HG02840 (cell line): ENCODE data around the gene CYP2A6.
"Not testable (repeated sequence)": the region's sequence is repeated elsewhere in the genome, so short reads cannot be mapped to it uniquely, and the experiment has no call there.

Experiments used
- ATAC-seq: cut with Tn5 transposase; IDR thresholded peaks from one replicate; pipeline ENCODE4 v1.9.1; 2021; ENCODE audit warnings: mild to moderate bottlenecking, moderate library complexity, moderate number of reproducible peaks; ENCODE audit not compliant: unreplicated experiment, low FRiP score

CYP2A6 gene, protein sequence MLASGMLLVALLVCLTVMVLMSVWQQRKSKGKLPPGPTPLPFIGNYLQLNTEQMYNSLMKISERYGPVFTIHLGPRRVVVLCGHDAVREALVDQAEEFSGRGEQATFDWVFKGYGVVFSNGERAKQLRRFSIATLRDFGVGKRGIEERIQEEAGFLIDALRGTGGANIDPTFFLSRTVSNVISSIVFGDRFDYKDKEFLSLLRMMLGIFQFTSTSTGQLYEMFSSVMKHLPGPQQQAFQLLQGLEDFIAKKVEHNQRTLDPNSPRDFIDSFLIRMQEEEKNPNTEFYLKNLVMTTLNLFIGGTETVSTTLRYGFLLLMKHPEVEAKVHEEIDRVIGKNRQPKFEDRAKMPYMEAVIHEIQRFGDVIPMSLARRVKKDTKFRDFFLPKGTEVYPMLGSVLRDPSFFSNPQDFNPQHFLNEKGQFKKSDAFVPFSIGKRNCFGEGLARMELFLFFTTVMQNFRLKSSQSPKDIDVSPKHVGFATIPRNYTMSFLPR

DNA sequence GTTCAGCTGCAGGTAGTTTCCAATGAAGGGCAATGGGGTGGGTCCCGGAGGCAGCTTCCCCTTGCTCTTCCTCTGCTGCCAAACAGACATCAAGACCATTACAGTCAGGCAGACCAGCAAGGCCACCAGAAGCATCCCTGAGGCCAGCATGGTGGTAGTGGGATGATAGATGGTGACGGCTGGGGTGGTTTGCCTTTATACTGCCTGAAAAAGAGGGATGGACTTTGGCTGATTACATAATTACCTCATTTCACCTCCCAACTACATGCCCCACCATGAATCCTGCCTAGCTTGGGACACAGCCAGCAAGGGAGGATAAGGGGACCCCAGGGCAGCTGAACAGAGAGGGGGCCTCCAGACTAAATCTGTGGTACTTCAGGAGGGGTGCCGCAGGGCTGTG, at the start of gene CYP2A6:
Gene CYP2A6 (minus strand): TSS at position 171 of the 400 bp plus-strand sequence. CDS start 21 bp downstream, at position 150.
- ATAC-seq = not testable (repeated sequence)

DNA sequence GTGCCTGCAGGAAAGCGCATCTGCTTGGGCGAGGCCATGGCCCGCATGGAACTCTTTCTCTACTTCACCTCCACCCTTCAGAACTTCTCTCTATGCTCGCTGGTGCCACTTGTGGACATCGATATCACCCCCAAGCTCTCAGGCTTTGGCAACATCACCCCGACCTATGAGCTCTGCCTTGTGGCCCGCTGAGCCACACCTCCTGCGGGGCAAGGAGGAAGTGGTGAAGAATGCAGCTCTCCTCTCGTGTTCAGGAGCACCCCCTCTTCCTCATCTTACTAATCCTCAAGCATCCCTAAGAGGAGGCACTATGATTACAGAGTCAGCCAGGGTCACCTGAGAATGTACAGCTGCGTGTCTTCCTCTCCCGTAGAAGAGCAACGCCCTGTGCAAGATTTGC, 49.7 kb upstream of the CYP2A6 start:
- ATAC-seq = not testable (repeated sequence)

GRCh38 chr19:40896843-40897789, 46.9 kb upstream of the CYP2A6 start:
- ATAC-seq = not testable (repeated sequence)

DNA sequence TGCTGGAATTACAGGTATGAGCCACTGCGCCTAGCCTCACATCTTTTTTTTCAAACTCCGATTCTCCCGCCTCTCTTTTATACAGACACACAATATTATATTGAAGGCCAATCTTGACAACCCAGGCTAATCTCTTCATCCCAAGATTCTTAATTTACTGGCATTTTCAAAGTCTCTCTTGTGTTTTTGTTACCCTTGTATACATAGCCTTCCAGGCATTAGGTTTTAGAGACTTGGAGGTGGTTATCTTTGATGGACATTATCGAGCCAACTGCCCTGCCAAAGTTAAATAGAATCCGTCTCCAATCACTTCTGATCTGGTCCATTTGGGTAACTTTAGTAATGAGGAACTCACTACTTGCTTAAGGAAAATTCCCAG, 46.2 kb upstream of the CYP2A6 start:
- ATAC-seq = no peak

DNA sequence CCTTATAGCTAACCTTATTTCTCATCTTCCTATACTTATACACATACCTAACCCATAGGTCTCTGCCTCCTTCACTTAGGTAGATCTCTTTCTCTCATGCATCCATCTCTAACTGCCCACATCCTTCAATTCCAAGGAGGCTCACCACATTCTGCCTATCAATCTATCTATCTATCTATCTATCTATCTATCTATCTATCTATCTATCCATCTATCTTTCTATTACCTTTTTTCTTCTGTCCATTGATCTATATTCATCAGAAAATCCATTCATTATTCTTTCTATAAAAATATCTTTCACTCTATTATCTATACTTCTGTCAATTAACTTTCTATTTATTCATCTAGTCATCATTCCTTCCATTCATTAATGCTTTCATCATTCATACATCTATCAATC, 42.9 kb upstream of the CYP2A6 start:
- no peak for ATAC-seq

DNA sequence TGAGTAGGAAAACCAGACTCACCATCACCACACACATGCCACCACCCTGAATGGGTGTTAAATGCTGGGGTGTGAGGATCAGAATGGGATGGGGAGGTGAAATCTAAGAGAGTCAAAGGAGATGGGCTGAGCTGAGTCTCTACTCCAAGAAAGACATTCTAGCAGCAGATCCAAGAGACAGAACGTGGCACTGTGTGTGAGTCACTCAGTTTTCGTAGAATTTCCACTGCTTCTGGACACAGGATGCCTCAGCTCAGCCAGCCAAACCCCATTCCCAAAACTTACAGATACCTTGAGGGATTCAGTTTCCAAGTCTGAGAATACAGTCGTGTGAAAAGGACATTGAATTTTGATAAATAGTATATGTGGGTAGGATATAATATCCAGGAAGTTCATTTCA, 39.1 kb upstream of the CYP2A6 start:
- ATAC-seq = no peak

GRCh38 chr19:40888191-40888590, 37.9 kb upstream of the CYP2A6 start:
- no peak for ATAC-seq

GRCh38 chr19:40884187-40884931, 34.1 kb upstream of the CYP2A6 start:
- not testable (repeated sequence) for ATAC-seq

- not testable (repeated sequence) for ATAC-seq
Observed at GRCh38 chr19:40882062-40882461, 31.8 kb upstream of the CYP2A6 start, which contains the start of gene CYP2A7. TSS of gene CYP2A7 (minus strand) at chr19:40882231. CDS start at chr19:40882210, 21 bp downstream.

GRCh38 chr19:40879349-40879748, 29.1 kb upstream of the CYP2A6 start:
- not testable (repeated sequence) for ATAC-seq

DNA sequence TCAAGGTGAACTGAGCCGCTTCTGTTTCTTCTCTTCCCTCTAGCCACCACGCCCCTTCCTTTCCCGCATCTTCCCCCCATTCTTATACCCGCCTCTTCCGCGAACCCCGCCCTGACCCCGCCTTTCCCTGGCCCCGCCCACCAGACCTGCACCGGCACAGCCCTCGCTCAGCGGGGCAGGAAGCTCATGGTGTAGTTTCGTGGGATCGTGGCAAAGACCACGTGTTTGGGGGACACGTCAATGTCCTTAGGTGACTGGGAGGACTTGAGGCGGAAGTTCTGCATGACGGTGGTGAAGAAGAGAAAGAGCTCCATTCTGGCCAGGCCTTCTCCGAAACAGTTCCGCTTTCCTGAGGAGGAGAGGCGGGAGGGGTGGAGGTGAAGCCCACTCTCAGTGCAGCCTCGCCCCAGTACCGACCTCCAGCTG, 25.3 kb upstream of the CYP2A6 start:
- not testable (repeated sequence) for ATAC-seq

DNA sequence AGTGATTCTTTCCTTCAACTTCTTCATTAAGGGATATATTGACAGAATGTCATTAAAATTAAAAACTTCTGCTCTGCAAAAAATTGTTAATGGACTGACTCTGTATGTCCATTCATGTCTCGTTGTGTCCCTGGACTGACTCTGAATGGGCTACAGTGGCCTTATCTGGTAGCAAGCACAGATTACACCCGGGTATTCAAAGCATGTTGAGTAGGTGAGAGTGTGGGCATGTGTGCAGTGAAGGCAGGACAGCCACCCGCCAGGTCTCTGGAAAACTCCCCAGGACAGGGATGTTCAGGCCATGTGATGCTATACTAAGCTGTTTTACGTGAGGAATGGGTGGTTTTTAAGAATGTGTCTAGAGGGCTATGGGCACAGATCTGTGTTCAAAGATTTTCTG, 24.6 kb upstream of the CYP2A6 start:
- not testable (repeated sequence) for ATAC-seq

- ATAC-seq = not testable (repeated sequence)
Observed at GRCh38 chr19:40873873-40874272, 23.6 kb upstream of the CYP2A6 start.

DNA sequence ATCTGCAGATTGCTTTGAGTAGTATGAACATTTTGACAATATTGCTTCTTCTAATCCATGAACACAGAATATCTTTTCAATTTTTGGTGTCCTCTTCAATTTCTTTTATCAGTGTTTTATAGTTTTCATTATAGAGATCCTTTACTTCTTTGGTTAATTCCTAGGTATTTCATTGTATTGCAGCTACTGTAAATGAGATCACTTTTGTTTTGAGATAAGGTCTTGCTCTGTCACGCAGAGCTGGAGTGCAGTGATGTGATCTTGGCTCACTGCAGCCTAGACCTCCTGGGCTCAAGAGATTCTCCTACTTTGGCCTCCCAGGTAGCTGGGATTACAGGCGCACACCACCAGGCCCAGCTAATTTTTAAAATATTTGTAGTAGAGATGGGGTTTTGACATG, 22.0 kb upstream of the CYP2A6 start:
- ATAC-seq = no peak

GRCh38 chr19:40867701-40868100, 17.5 kb upstream of the CYP2A6 start:
- no peak for ATAC-seq

DNA sequence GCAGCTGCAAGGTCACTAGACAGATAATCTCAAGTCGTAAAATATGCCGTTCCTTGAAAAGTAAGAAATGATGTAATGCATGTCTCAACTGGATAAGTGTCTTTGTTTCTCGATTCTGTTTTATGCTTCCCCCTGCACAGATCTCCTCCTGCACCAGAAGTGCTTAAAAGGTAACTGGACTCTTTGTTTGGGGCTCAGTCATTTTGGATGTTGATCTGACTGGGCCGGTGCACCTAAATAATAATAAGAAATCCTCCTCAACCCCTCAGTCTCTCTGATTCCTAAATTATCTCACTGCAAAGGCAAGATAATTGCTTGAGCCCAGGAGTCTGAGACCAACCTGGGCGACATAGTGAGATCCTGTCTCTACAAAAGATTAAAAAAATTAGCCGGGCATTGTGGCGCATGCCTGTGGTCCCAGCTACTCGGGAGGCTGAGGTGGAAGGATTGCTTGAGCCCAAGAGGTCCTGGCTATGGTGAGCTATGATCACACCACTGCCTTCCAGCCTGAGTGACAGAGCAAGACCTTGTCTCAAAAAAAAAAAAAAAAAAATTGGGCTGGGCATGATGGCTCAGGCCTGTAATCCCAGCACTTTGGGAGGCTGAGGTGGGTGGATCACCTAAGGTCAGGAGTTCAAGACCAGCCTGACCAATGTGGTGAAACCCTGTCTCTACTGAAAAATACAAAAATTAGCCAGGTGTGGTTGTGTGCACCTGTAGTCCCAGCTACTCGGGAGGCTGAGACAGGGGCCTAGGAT, 14.7 kb upstream of the CYP2A6 start:
- not testable (repeated sequence) for ATAC-seq

- no peak for ATAC-seq
Observed at GRCh38 chr19:40862785-40863184, 12.5 kb upstream of the CYP2A6 start.

GRCh38 chr19:40862333-40862732, 12.1 kb upstream of the CYP2A6 start:
- ATAC-seq = no peak

GRCh38 chr19:40858109-40858508, 7.9 kb upstream of the CYP2A6 start:
- ATAC-seq = no peak
